CD4-positive, alpha-beta T cell treated with Interleukin-15 for 4 hours (primary cell): ENCODE results near the gene SNUPN.

ENCODE experiments used
- DNase-seq: peaks from one replicate; pipeline ENCODE4 v3.0.0-alpha.2; 2020; ENCODE audit warnings: low spot score

Gene SNUPN

GRCh38 chr15:75625542-75626347 is at the start of gene SNUPN:
Gene SNUPN (minus strand): TSS chr15:75625725. CDS start chr15:75621051, 4,674 bp downstream.
- peak; percentile 92 for DNase-seq

DNA sequence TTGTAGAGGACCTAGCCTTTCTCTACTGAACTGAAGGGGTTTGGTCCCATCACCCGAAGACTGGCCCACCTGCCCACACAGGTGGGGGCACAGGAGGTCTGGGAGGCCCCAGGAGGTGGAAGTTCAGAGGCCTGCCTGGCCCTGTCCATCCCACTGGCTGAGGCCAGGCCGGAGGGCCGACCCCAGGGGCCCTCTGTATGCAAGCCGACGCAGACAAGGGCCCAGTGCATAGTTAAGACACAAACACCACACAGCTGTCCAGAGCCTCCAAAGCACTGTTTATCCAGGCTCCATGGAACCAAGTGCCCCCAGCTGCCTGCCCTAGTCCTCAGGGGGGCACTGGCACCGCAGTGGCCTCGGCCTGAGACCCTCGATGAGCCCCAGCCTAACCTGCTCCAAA is 48.8 kb upstream of the SNUPN start:
- no peak for DNase-seq

DNA sequence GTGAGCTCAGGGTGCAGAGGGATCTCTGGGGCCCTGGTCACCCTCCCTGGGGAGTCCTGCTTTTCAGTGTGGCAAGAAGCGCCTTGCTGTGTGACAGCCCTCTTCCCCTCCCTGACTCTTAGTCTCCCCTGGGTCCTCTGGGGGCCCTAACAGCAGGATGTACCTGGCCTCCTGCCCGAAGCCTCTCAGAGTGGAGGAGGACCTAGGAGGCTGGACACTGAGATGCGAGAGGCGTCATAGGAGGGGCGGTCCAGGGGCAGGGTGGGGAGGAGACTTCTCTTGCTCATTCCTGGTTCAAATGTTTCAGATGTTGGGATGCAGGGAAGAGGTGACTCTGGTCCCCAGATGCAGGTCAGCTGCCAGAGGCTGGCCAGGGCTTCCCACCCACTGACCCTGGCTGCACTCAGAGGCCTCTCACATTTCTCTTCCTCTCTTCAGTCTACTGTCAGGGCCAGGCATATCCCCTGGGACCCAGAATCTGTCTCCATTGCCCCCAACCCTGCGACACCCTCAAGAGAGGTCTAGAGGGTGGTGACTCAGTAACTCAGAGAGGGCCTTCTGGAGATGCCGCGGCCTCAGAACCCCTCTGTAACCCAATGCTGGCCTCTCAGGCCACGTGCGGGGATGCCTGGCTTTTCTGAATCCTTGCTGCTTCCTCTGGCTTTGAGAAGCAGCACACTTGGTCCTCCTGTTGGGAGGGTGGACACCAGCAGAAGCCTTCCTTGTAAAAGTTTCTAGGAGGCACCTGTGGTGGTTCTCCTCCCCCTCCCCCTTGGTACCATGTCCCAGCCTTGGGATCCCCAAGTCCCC is 48.1 kb upstream of the SNUPN start:
- DNase-seq, result no peak

- no peak for DNase-seq
Measured at GRCh38 chr15:75672646-75673425, 47.3 kb upstream of the SNUPN start.

- no peak for DNase-seq
Measured at GRCh38 chr15:75671730-75672602, 46.4 kb upstream of the SNUPN start.

- DNase-seq, result no peak
Measured at GRCh38 chr15:75669879-75670212, 44.3 kb upstream of the SNUPN start.

GRCh38 chr15:75669191-75669878 is 43.8 kb upstream of the SNUPN start:
- no peak for DNase-seq

DNA sequence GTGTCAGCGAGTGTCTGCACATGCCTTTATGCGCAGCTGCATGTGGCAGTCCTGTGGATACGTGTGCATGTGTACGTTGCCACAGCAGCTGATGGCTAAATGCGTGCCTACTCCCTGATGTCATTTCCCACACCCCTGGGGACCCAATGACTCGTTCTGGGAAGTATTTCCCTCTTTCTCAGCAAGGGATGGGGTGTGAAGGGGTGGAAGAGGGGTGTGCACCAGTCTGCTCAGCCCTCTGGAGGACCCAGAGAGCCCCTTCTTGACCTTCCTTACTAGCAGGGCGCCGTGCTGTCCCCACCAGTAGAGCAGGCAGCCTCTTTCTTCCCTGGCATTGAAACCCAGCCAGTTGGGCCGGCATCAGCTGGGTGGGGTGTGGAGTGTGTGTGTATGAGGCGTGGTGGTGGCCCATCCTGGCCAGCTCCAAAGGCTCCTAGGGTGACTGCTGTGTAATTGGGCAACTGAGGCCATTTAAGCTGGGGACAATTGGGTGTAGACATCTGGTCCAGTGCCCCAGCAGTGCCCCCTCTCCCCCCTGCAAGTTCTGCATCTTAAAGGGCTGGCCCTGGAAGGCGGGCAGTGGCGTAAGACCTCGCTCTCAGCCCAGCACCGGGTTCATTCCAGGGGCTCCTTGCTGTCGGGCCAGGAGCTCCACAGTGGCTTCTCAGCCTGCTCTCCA is 41.4 kb upstream of the SNUPN start:
- no peak for DNase-seq

- no peak for DNase-seq
Measured at GRCh38 chr15:75663931-75664421, 38.5 kb upstream of the SNUPN start.

DNA sequence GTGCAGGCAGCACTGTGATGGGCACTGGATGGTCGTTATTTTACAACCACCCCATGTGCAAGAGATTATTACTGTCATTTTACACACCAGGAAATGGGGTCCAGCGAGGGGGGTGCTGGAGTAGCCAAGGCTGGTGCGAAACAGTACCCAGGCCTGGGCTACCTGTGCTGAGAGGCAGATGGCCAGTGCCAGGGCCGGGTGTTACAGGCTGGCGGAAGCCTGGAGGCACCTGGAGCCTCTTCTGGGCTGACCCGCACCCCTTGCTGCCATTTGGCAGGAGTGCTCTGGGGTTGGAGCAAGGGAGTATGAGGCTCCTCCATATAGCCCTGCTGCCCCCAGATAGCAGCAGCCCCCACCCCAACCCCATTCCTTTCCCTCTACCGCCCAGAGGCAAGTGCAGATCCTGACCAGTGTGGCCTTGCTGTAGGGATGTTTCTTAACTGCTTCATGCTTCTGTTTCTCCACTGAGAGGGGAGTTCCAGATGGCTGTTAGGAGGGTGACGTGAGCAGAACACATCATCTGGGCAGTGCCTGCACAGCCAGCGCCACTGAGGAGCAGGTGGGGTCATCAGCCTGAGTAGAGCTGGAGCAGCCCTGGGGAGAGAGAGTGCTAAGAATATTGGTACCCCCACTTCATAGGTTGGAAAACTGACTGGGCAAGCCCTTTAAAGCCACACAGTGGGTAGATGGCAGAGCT is 37.4 kb upstream of the SNUPN start:
- no peak for DNase-seq

DNA sequence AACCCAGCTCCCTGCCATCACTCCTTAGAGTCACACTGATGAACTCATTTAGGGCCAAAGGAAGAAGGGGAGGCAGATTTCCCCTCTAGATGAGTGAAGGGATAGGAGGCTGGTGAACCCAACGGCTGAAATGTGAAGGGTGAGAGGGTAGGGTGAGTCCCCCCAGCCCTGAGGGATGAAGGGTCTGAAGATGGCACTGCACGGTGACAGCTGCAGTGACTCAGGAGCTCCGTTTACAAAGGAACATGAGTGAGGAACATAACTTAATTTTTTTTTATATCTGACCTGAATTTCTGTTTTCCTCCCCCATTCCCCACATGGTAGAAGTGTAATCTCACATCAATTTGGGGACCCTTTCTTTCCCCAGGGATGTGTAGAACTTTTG is 36.2 kb upstream of the SNUPN start:
- DNase-seq, result no peak

DNA sequence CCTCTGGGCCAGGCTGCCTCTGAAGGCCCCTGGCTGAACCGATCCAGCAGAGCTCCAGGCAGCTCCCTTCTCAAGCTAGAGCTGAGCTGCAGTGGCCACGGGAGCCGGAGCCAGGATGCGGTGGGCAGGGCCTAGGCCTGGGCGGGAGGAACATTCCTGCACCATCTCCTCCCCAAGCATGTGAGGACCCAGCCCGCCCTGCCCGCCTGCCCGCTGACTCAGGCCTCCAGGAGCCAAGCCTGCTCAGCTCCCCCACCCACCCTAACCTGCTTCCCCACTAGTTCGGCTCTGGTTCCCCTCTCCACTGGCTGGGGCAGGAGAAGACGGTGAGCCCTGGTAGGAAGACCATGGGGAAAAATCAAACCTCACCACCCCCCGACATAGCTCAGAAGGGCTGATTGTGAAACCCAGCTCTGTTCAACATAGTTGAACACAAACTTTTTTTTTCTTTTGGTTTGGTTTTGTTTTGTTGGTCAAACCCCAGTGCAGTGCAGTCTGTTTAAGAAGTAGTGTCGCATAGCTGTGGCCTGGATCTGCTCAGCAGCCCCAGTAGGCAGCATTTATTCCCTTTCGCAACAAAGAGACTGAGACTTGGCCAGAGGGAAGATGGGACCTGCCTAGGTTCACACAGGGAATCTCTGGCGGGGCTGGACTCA is 35.7 kb upstream of the SNUPN start:
- DNase-seq, result no peak

DNA sequence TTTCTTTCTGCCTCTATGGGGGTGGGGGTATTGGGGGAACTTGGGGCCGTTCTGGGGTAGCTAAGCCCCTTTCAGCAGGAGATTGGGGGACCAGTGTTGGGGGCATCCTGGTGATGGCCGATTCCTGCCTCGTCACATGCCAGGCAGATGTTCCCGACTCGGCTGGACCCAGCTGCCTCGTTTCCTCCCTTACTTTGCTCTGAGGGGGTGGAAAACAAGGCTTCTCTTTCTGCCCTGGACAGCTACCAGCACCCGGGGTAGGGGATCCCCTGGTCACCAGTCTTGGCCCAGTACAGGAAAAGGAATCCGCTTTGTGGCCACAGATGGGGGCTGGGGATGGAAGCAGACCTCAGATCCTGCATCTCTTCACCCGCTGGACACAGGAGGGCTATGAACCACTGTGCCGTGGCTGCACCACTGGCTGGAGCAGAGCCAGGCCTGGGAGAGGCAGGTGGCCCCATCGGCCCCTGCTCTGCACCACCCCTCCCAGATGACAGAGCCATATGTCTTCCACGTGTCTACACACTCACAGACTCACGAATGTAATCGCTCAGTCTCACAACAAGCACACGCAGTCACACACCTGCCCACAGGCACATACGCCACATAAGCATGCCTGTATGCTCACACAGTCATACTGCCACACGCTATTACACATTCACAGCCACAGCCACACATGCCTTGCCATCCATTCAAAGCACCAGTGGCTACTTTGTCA is 34.6 kb upstream of the SNUPN start:
- DNase-seq, result no peak

GRCh38 chr15:75659141-75659771 is 33.7 kb upstream of the SNUPN start:
- no peak for DNase-seq

DNA sequence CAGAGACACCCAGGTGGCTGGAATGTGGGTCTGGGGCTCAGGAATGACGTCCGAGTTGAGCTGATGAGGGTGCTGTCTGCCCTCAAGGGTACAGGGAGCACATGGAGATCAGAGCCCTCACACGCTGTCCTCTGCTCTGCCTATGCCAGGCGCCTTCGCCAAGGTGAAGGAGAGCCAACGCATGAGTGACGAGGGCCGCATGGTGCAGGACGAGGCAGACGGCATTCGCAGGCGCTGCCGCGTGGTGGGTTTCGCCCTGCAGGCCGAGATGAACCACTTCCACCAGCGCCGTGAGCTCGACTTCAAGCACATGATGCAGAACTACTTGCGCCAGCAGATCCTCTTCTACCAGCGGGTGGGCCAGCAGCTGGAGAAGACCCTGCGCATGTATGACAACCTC is 31.3 kb upstream of the SNUPN start:
- DNase-seq, result no peak

DNA sequence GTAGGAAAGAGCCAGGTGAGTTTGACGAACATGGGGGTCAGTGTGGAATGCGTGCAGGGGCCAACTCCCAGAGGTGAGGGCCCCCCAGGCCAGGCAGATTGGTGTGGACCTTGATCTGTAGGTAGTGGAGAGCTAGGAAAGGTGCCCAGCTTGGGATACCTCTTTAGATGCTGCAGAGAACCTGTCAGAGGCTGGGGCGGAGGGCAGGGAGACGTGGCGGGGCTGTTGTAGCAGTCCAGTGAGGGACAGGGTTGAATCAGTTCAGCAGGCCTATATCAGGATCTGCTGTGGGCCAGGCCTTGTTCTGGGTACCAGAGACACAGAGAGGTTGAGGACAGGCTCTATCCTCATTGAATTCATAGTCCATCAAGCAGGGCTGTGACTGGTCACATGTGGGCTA is 30.8 kb upstream of the SNUPN start:
- no peak for DNase-seq

DNA sequence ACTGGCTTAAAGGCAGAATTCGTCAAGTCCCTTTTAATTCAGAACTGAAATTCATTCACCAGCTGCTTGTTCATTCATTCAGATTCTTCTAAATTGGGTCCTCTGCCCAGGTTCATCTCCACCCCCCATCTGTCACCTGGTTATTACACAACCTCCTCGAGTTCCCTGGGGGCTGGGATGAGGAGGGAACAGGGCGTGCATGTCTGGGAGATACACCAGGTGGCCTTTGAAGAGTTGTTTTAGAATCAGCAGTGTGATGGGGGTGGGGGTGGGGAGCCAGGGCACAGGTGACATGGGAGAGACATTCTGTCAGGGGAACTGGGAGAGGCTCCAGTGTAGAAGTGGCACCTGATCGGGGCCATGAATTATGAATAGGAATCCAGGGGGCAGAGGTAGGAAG is 30.4 kb upstream of the SNUPN start:
- no peak for DNase-seq
